AG10803 (cell line): ENCODE data around the gene SV2C.
"Not testable (repeated sequence)": the region's sequence is repeated elsewhere in the genome, so short reads cannot be mapped to it uniquely, and the experiment has no call there.

ENCODE experiments used
- DNase-seq: peaks from one replicate; pipeline ENCODE4 v3.0.0; 2010; ENCODE audit warnings: low read depth
- H3K4me3 ChIP-seq: 2 replicates; pipeline ENCODE4 v1.5.1; 2011; ENCODE audit warnings: mild to moderate bottlenecking, low read length, control low read depth
- TF ChIP-seq, protein P1 (sequence below): conservative IDR thresholded peaks from 2 replicates; pipeline ENCODE4 v1.5.1; 2011; ENCODE audit warnings: mild to moderate bottlenecking, low read length, control low read depth, inconsistent platforms

Gene SV2C

DNA sequence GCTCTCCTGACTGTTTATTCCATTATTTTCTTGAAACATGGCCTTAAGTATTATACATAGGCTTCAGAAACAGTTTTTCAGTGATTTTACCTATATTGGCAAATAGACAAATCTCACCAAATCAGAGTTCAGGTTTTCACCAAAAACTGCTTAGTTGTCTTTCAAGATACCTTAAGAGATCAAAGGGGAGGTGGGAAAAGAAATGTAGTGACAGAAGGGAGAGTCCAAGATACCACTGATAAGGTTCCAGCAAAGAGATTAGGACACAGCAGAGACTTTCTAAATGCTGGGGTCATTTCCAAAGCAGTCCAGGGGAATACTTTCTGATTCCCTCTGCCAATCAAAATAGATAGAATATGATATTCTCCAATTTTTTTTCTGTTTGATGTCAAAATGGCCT is 246.2 kb downstream of the SV2C start:
- TF ChIP-seq, protein P1, sequence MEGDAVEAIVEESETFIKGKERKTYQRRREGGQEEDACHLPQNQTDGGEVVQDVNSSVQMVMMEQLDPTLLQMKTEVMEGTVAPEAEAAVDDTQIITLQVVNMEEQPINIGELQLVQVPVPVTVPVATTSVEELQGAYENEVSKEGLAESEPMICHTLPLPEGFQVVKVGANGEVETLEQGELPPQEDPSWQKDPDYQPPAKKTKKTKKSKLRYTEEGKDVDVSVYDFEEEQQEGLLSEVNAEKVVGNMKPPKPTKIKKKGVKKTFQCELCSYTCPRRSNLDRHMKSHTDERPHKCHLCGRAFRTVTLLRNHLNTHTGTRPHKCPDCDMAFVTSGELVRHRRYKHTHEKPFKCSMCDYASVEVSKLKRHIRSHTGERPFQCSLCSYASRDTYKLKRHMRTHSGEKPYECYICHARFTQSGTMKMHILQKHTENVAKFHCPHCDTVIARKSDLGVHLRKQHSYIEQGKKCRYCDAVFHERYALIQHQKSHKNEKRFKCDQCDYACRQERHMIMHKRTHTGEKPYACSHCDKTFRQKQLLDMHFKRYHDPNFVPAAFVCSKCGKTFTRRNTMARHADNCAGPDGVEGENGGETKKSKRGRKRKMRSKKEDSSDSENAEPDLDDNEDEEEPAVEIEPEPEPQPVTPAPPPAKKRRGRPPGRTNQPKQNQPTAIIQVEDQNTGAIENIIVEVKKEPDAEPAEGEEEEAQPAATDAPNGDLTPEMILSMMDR: no peak
- DNase-seq: no peak
- H3K4me3 ChIP-seq: no peak overlapping the region

DNA sequence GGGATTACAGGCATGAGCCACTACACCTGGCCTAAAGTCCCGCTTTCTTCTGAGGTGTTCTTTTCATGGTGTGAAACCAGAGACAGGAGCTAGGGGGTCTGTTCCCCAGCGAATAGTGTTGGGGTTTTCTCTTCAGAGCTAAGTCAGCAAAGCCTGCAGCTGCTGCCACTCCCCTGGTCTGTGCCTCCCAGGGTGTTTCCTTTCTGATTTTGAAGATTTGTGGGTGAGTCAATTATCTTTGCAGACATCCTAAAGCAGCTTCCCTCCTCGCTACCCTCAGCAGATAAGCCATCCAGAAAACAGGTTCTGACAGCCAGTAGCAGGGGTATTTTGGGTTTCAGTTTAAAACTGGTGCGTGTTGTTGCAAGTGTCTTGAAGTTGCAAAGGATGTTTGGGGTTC is 247.9 kb downstream of the SV2C start:
- H3K4me3 ChIP-seq: no peak overlapping the region
- no peak for DNase-seq
- TF ChIP-seq, protein P1: no peak

DNA sequence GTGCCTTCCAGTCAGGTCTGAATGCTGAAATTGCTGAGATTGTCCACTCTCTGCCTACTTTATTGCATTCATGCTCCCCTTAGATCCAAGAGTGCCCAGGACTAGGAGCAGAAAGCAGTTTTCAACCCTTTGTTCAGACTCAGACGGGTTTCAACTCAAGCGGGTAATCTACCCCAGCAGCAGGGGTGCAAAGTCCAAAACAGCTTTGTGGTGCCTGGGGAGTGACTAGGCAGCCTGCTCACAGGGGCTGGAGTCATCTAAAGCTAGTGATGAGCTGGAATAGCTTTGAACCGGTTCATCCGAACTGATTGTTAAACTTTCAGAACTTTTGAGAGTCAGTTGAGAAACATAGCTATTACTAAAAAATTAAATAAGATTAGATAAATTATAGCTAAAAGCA is 248.9 kb downstream of the SV2C start:
- TF ChIP-seq, protein P1: no peak
- no peak overlapping the region for H3K4me3 ChIP-seq
- DNase-seq: no peak

GRCh38 chr5:76332611-76333205 is 249.5 kb downstream of the SV2C start:
- H3K4me3 ChIP-seq: no peak overlapping the region
- TF ChIP-seq, protein P1: no peak
- DNase-seq: no peak

- DNase-seq: no peak
- TF ChIP-seq, protein P1: no peak
Observed at GRCh38 chr5:76333571-76333970, 250.4 kb downstream of the SV2C start.

DNA sequence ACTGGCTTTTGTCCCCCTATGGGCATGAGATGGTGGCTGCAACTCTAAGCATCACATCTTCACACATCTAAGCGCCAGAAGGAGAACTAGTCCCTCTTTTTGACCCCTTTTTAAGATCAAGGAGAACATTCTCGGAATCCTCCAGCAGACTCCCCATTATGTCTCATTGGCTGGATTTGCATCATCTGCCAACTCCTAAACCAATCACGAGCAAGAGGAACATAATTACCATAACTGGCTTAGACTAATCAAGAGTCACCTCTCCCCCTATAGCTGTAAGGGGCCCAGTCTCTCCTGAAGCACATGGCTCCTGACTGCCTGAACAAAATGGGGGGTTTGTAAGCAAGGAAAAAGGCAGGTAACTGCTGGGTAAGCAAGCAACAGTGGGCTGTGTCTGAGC is 251.4 kb downstream of the SV2C start:
- DNase-seq: no peak

More at GRCh38 chr5:76333571-76333970, 250.4 kb downstream of the SV2C start:
- H3K4me3 ChIP-seq: no peak overlapping the region

DNA sequence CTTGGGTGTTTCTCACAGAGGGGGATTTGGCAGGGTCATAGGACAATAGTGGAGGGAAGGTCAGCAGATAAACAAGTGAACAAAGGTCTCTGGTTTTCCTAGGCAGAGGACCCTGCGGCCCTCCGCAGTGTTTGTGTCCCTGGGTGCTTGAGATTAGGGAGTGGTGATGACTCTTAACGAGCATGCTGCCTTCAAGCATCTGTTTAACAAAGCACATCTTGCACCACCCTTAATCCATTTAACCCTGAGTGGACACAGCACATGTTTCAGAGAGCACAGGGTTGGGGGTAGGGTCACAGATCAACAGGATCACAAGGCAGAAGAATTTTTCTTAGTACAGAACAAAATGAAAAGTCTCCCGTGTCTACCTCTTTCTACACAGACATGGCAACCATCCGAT is 252.3 kb downstream of the SV2C start:
- H3K4me3 ChIP-seq, DNase-seq: not testable (repeated sequence)

More for the DNA sequence above, 251.4 kb downstream of the SV2C start:
- TF ChIP-seq, protein P1: no peak
- H3K4me3 ChIP-seq: no peak overlapping the region

GRCh38 chr5:76336253-76336809 is 253.1 kb downstream of the SV2C start:
- DNase-seq, H3K4me3 ChIP-seq: not testable (repeated sequence)
